Activated CD4-positive, CD25-positive, alpha-beta regulatory T cell treated with anti-CD3 and anti-CD28 coated beads, Interleukin-2, amount 50 U/mL, for 72 hours (primary cell): ENCODE results near the gene MRGPRX1.
"Not testable (repeated sequence)": the region's sequence is repeated elsewhere in the genome, so short reads cannot be mapped to it uniquely, and the experiment has no call there.

Experiments used
- DNase-seq: peaks from one replicate; pipeline ENCODE4 v3.0.0; 2021

Gene MRGPRX1

GRCh38 chr11:18939314-18939713 is at the start of gene MRGPRX1:
Gene MRGPRX1, minus strand, starts transcription at chr11:18939414. Its CDS starts 4,630 bp downstream, at chr11:18934784.
- no peak for DNase-seq

- no peak for DNase-seq
Measured at GRCh38 chr11:18987454-18988231, 48.4 kb upstream of the MRGPRX1 start.

GRCh38 chr11:18986744-18987143 is 47.5 kb upstream of the MRGPRX1 start:
- DNase-seq, result no peak

GRCh38 chr11:18981897-18982296 is 42.7 kb upstream of the MRGPRX1 start:
- DNase-seq, result no peak

GRCh38 chr11:18974192-18974591 is 35.0 kb upstream of the MRGPRX1 start:
- DNase-seq, result no peak

- DNase-seq, result no peak
Measured at GRCh38 chr11:18972336-18972735, 33.1 kb upstream of the MRGPRX1 start.

GRCh38 chr11:18969720-18970119 is 30.5 kb upstream of the MRGPRX1 start:
- no peak for DNase-seq

- no peak for DNase-seq
Measured at GRCh38 chr11:18958221-18958910, 19.2 kb upstream of the MRGPRX1 start.

GRCh38 chr11:18956630-18957029 is 17.4 kb upstream of the MRGPRX1 start:
- no peak for DNase-seq

GRCh38 chr11:18936002-18936673 is 3.1 kb downstream of the MRGPRX1 start:
- no peak for DNase-seq

- no peak for DNase-seq
Measured at GRCh38 chr11:18934195-18934814, 4.9 kb downstream of the MRGPRX1 start.

- no peak for DNase-seq
Measured at GRCh38 chr11:18927550-18928322, 11.5 kb downstream of the MRGPRX1 start.

GRCh38 chr11:18925426-18925825 is 13.8 kb downstream of the MRGPRX1 start:
- not testable (repeated sequence) for DNase-seq

GRCh38 chr11:18912883-18913282 is 26.3 kb downstream of the MRGPRX1 start:
- no peak for DNase-seq

GRCh38 chr11:18907391-18907790 is 31.8 kb downstream of the MRGPRX1 start:
- no peak for DNase-seq

GRCh38 chr11:18900637-18901036 is 38.6 kb downstream of the MRGPRX1 start:
- DNase-seq, result not testable (repeated sequence)

GRCh38 chr11:18900151-18900611 is 39.0 kb downstream of the MRGPRX1 start:
- DNase-seq, result not testable (repeated sequence)

- DNase-seq, result not testable (repeated sequence)
Measured at GRCh38 chr11:18891712-18892111, 47.5 kb downstream of the MRGPRX1 start.

- no peak for DNase-seq
Measured at GRCh38 chr11:18890615-18891014, 48.6 kb downstream of the MRGPRX1 start.
